A673 (cell line): ENCODE results near the gene ACOT7. TPM values are rescaled to one million over a fixed set of nuclear protein-coding genes. Genes with fewer than 3 reads are reported as not detected.
A peak's percentile ranks its signal among the peaks of the same experiment; 100 is the strongest.

ENCODE experiments used
- BruUV-seq: library from RNA; stranded (reverse); fragments of 400-500 nt; replicated peaks from 2 replicates; lab custom pipeline; 2021; lab: Mats Ljungman, UMichigan
- CTCF ChIA-PET: fragments of 300-600 bp; sonication (Branson Sonifier 250); formaldehyde crosslinking; loops from one replicate; lab custom pipeline; 2022; ENCODE audit warnings: antibody characterized with exemption; lab: Charles Lee
- POLR2A ChIA-PET: fragments of 300-600 bp; sonication (Branson Sonifier 250); formaldehyde crosslinking; loops from one replicate; lab custom pipeline; 2022; ENCODE audit warnings: antibody characterized with exemption; ENCODE audit not compliant: low non-redundant PET; lab: Charles Lee
- DNase-seq: peaks from one replicate; pipeline ENCODE4 v3.0.0-alpha.2; 2015; ENCODE audit warnings: low spot score
- H3K27ac ChIP-seq: fragments of 200-600 bp; sonication (generic); 2 replicates; pipeline ENCODE4 v1.5.1; 2016; ENCODE audit warnings: mixed run types, low read depth, mild to moderate bottlenecking, mixed read lengths, antibody characterized with exemption, low read length; ENCODE audit not compliant: poor library complexity, severe bottlenecking
- H3K27me3 ChIP-seq: fragments of 200-600 bp; sonication (generic); replicated peaks from 2 replicates; pipeline ENCODE4 v1.6.1; 2017; ENCODE audit warnings: mixed run types, low read depth, mild to moderate bottlenecking, mixed read lengths, antibody characterized with exemption, low read length; ENCODE audit not compliant: insufficient read depth, poor library complexity
- H3K36me3 ChIP-seq: fragments of 200-600 bp; sonication (generic); 2 replicates; pipeline ENCODE4 v1.6.1; 2016; ENCODE audit warnings: mixed run types, mild to moderate bottlenecking, mixed read lengths, antibody characterized with exemption, low read length; ENCODE audit not compliant: insufficient read depth, poor library complexity, severe bottlenecking
- H3K4me1 ChIP-seq: fragments of 200-600 bp; sonication (generic); 2 replicates; pipeline ENCODE4 v1.6.1; 2017; ENCODE audit warnings: mixed run types, mild to moderate bottlenecking, mixed read lengths, antibody characterized with exemption, low read length; ENCODE audit not compliant: insufficient read depth, poor library complexity, severe bottlenecking
- H3K4me3 ChIP-seq: fragments of 200-600 bp; sonication (generic); 2 replicates; pipeline ENCODE4 v1.5.1; 2016; ENCODE audit warnings: low read depth, mixed run types, mild to moderate bottlenecking, mixed read lengths, low read length; ENCODE audit not compliant: poor library complexity, severe bottlenecking
- H3K9me3 ChIP-seq: fragments of 200-600 bp; sonication (generic); 2 replicates; pipeline ENCODE4 v1.6.1; 2016; ENCODE audit warnings: mixed run types, low read depth, mild to moderate bottlenecking, mixed read lengths, antibody characterized with exemption, low read length; ENCODE audit not compliant: poor library complexity, severe bottlenecking
- EZH2 ChIP-seq: fragments of 200-600 bp; sonication (generic); IDR thresholded peaks from 2 replicates; pipeline ENCODE4 v1.6.1; 2017; ENCODE audit warnings: borderline replicate concordance, low read depth, mild to moderate bottlenecking, mixed read lengths, antibody characterized with exemption, low read length; ENCODE audit not compliant: poor library complexity, severe bottlenecking
- intact Hi-C: fragments of 100-400 bp; cut with micrococcal nuclease; formaldehyde crosslinking; loops from one replicate; pipeline ENCODE4 v1.10.0; 2022; ENCODE audit not compliant: unreplicated experiment
- total RNA-seq: library from RNA; stranded (reverse); gene quantifications from 2 replicates; pipeline ENCODE4 v1.2.3, GENCODE V29; 2021
- TF ChIP-seq, protein P1 (sequence below): fragments of 300-800, 200-600 bp; sonication (generic); conservative IDR thresholded peaks from 2 replicates; pipeline ENCODE4 v1.5.1; 2017; ENCODE audit warnings: low read depth, mild to moderate bottlenecking, antibody characterized with exemption, low read length, moderate library complexity, mixed read lengths

The ACOT7 gene
- total RNA-seq, 1 experiment from 2014 or later = 132 TPM

DNA sequence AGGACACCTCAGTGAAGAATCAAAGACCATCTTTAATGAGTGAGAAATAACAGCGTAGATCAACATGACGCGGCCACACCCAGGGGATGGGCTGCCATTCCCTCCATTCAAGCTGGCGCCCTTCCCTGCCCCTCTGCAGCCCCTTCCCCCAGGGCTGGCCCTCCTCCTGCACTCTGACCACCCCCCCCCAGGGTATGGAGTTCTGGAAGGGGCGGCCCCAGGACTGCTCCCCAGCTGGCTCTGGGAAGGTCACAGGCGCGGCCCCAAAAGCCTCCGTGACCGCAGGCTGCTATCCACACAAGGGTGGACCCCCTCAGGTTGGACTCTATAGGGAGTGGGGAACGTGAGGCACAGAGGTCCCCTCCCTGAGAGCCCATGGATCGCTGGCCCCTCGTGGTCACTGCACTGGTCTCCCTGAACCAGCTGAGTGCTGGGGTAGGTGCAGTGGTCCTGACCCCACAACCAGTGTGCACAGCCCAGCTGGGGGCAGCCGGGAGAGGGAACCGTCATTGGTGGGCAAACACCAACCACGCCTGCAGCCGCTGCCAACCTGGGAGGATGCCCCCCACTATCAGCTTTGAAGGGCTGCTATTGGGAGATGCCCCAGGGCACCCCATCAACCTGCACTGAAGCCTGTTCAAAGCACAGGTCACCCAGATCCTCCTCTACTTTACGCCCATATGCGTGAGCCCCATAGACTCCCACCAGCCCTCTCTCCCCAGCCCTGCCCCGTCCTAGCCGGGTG is 116.6 kb downstream of the ACOT7 start:
- no peak for DNase-seq
- H3K36me3 ChIP-seq = no peaks in the 10 kb centered on the region
- no TSS peak for BruUV-seq
- H3K27me3 ChIP-seq = no peaks in the 10 kb centered on the region
- TF ChIP-seq, protein P1, sequence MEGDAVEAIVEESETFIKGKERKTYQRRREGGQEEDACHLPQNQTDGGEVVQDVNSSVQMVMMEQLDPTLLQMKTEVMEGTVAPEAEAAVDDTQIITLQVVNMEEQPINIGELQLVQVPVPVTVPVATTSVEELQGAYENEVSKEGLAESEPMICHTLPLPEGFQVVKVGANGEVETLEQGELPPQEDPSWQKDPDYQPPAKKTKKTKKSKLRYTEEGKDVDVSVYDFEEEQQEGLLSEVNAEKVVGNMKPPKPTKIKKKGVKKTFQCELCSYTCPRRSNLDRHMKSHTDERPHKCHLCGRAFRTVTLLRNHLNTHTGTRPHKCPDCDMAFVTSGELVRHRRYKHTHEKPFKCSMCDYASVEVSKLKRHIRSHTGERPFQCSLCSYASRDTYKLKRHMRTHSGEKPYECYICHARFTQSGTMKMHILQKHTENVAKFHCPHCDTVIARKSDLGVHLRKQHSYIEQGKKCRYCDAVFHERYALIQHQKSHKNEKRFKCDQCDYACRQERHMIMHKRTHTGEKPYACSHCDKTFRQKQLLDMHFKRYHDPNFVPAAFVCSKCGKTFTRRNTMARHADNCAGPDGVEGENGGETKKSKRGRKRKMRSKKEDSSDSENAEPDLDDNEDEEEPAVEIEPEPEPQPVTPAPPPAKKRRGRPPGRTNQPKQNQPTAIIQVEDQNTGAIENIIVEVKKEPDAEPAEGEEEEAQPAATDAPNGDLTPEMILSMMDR = no peak
- ChIA-PET POLR2A (no interaction called here), CTCF (no interaction called here)
- H3K4me3 ChIP-seq = no peak overlapping the region
- H3K9me3 ChIP-seq = no peaks in the 10 kb centered on the region
- H3K27ac ChIP-seq = no peak overlapping the region
- intact Hi-C loops = no loop called here
- H3K4me1 ChIP-seq = peaks cover 32% of the 10 kb centered on the region

DNA sequence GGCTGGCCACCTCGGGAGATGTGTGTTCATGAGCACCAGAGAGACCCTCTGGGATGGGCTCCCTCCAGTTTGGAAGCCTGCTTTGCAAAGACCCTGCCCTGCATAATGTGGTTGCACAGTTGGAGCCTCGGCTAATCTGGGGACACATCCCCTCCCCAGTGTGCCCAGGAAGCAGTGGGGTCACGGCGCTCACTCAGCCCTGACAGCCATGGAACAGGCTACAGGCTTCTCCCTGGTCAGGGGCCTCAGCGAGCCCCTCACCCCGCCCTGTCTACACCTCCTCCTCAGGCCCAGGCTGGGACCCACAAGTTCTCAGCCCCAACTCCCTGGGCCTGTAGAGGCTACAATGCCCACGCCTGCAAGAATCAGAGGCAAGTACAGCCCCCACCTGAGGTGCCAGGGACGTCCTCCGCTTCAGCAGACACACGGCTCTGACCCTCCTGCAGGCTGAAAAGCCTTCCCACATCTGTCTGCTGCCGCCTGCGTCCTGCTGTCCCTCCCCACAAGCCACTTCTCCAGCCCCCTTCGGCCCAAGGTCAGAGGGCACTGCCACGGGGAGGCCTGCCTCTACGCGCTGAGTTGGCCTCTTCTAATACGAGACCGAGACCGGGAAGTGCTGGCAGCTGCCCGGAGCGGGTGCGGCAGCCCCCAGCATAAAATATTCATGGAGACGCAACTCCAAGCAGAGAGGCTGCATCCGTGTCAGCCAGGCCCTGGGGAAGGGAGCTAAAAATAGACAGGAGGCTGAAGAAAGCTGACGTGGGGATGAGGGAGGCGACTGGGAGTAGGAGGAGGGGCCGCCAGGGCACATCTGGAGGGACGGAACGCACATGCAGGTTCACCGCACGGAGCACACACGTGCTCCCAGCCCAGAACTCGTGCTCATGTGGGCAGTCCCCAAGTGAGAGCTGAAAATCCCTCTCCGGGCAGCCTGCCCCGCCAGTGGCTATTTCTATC is 117.5 kb downstream of the ACOT7 start:
- Histone ChIP-seq H3K36me3 (no peaks in the 10 kb centered on the region), H3K4me1 (peaks cover 41% of the 10 kb centered on the region), H3K27ac (peak overlapping the region; percentile 59), H3K9me3 (no peaks in the 10 kb centered on the region), H3K4me3 (no peak overlapping the region), H3K27me3 (no peaks in the 10 kb centered on the region)
- intact Hi-C loops = no loop called here
- ChIA-PET CTCF (no interaction called here), POLR2A (no interaction called here)
- BruUV-seq = no TSS peak
- peak; percentile 61 for DNase-seq
- TF ChIP-seq EZH2 = no peak
- TF ChIP-seq, protein P1 = no peak

DNA sequence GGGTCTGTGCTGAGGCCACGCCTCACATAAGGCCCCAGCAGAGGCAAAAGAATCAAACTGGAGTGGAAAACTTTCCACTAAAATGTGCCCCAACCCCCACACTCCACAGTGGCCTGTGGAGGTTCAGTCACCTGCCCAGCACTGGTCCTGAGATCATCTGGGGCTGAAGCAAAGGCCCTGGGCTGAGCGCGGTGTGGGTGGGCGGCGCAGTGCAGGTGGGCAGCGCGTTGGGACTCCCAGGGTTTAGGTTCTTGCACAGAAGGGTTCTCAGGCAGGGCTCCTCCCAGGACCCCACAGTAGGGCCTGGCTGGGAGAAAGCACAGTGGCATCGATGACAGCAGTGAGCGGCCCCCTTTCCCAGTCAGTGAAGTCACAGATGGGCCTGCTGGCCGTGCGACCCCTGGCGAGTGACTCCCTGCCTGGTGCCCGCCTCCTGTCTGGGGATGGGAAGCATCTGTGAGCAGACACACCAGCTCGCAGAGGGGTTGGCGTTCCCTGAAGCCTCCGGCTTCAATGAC is 118.9 kb downstream of the ACOT7 start:
- H3K36me3 ChIP-seq = no peaks in the 10 kb centered on the region
- intact Hi-C loops = no loop called here
- no peaks in the 10 kb centered on the region for H3K9me3 ChIP-seq
- POLR2A ChIA-PET = no interaction called here
- DNase-seq = no peak
- peaks cover 55% of the 10 kb centered on the region for H3K4me1 ChIP-seq
- peak overlapping the region; percentile 54 for H3K27ac ChIP-seq
- CTCF ChIA-PET = no interaction called here
- H3K4me3 ChIP-seq = no peak overlapping the region
- TF ChIP-seq, protein P1 = no peak
- no peak for TF ChIP-seq EZH2
- BruUV-seq = no TSS peak
- H3K27me3 ChIP-seq = no peaks in the 10 kb centered on the region
